Measurements from ENCODE around the gene SUPT20HL1. TPM values are rescaled to one million over a fixed set of nuclear protein-coding genes. Genes with fewer than 3 reads are reported as not detected.
"Not testable (repeated sequence)": the region's sequence is repeated elsewhere in the genome, so short reads cannot be mapped to it uniquely, and the experiment has no call there.

The SUPT20HL1 gene
- total RNA-seq, 1 donor from 2014 or later = not detected

GRCh38 chrX:24378706-24379105 lies 18.3 kb downstream of the SUPT20HL1 start:
- Mint-ChIP-seq H3K27me3 (ENCODE audit: unreplicated experiment) (no peaks in the 10 kb centered on the region), H3K4me3 (ENCODE audit: unreplicated experiment) (no peak overlapping the region), H3K4me1 (ENCODE audit: low read depth, unreplicated experiment) (no peaks in the 10 kb centered on the region), H3K27ac (ENCODE audit: unreplicated experiment) (no peak overlapping the region), H3K9me3 (ENCODE audit: unreplicated experiment) (no peaks in the 10 kb centered on the region), H3K36me3 (ENCODE audit: unreplicated experiment) (no peaks in the 10 kb centered on the region)
- no peak for DNase-seq
- TF ChIP-seq CTCF (IDR thresholded peaks at IDR 0.05; ENCODE audit: partially characterized antibody, unreplicated experiment) = no peak

DNA sequence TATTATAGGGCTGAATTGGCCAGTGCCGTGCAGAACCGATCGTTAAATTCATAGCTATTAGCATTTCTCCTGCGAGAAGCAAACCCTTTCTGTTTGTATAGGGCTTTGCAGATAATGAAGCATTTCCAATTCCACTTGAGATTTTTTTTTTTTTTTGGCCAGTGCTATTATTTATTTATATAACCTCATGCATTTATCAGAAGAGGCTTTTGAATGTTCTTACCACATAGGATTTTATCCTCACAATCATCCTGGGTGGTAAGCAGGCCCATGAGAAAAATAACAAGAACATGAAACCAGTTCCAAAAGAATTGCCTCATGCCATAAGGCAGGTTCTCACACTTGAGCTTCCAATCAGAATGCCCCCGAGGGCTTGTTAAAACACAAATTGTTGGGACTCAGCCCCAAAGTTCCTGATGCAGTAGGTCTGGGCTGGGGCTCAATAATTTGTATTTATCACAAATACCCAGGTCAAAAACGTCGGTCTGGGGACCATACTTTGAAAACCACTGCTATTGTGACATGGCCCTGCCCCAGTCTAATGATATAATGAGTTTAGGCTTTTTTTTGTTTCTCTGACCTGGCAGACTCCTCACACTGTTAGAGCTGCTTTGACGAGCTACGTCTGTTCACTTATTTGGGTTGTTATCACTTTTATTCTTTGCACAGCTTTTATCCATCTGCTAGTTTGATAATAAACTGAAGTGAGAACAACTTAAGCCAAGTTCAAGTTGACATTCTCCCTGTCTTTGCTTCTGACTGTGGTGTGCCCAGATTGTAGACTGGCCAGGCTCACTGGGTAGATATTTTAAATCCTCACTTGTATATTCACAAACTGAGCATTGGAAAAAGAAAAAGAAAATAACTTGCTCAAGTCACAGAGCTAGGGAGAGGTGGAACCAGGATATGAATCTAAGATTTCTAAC lies 20.1 kb downstream of the SUPT20HL1 start:
- no peak overlapping the region for H3K4me3 Mint-ChIP-seq (ENCODE audit: unreplicated experiment)
- no peaks in the 10 kb centered on the region for H3K36me3 Mint-ChIP-seq (ENCODE audit: unreplicated experiment)
- no peaks in the 10 kb centered on the region for H3K27me3 Mint-ChIP-seq (ENCODE audit: unreplicated experiment)
- TF ChIP-seq CTCF (IDR thresholded peaks at IDR 0.05; ENCODE audit: partially characterized antibody, unreplicated experiment) = no peak
- H3K4me1 Mint-ChIP-seq (ENCODE audit: low read depth, unreplicated experiment) = no peaks in the 10 kb centered on the region
- no peak overlapping the region for H3K27ac Mint-ChIP-seq (ENCODE audit: unreplicated experiment)
- no peak for DNase-seq
- H3K9me3 Mint-ChIP-seq (ENCODE audit: unreplicated experiment) = no peaks in the 10 kb centered on the region

- not testable (repeated sequence) for H3K27ac Mint-ChIP-seq (ENCODE audit: unreplicated experiment); H3K4me1 Mint-ChIP-seq (ENCODE audit: low read depth, unreplicated experiment); H3K36me3 Mint-ChIP-seq (ENCODE audit: unreplicated experiment); H3K9me3 Mint-ChIP-seq (ENCODE audit: unreplicated experiment); H3K27me3 Mint-ChIP-seq (ENCODE audit: unreplicated experiment); H3K4me3 Mint-ChIP-seq (ENCODE audit: unreplicated experiment); DNase-seq
Measured at GRCh38 chrX:24382315-24382714, 21.9 kb downstream of the SUPT20HL1 start.

DNA sequence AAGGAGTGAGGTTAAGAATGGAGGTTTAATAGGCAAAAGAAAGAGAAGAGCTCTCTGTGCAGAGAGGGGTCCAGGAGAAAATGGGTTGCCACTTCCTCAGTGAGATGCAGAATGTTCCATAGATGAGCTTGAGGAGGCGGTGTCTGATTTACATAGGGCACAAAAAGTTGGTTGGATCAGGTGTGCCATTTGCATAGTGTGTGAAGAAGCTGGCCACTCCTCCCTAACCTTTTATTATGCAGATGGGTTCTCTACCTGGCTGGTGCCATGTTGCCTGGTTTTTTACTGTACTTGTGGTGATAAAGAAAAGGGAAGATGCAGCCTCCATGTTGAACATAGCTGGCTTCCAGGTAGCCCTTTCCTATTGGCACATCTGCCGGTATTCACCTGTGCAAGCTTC lies 27.3 kb downstream of the SUPT20HL1 start:
- Mint-ChIP-seq H3K27me3 (ENCODE audit: unreplicated experiment) (no peaks in the 10 kb centered on the region), H3K4me3 (ENCODE audit: unreplicated experiment) (no peak overlapping the region), H3K27ac (ENCODE audit: unreplicated experiment) (no peak overlapping the region), H3K9me3 (ENCODE audit: unreplicated experiment) (no peaks in the 10 kb centered on the region), H3K36me3 (ENCODE audit: unreplicated experiment) (no peaks in the 10 kb centered on the region), H3K4me1 (ENCODE audit: low read depth, unreplicated experiment) (no peaks in the 10 kb centered on the region)
- DNase-seq = no peak
- TF ChIP-seq CTCF (IDR thresholded peaks at IDR 0.05; ENCODE audit: partially characterized antibody, unreplicated experiment) = no peak

DNA sequence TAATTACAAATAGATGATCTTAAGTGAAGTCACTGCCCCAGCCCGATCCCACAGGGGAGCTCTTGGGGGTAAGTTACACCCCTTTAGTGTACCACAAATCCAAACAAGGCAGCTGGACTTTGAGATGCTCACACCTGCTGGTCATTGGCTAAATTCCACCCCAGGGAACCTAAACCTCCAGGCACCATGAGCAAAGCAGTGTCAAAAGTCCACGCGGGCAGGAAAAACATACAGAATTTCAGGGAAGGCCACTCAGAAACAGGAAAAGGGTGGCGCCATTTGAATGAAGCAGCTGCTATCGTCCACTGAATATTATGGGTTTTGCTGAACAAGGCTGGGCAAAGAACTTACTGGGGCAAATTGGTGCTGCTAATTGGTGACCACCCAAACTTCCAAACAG lies 30.9 kb downstream of the SUPT20HL1 start:
- no peak for TF ChIP-seq CTCF (IDR thresholded peaks at IDR 0.05; ENCODE audit: partially characterized antibody, unreplicated experiment)
- H3K27me3 Mint-ChIP-seq (ENCODE audit: unreplicated experiment) = no peaks in the 10 kb centered on the region
- no peaks in the 10 kb centered on the region for H3K9me3 Mint-ChIP-seq (ENCODE audit: unreplicated experiment)
- H3K4me1 Mint-ChIP-seq (ENCODE audit: low read depth, unreplicated experiment) = no peaks in the 10 kb centered on the region
- no peak overlapping the region for H3K27ac Mint-ChIP-seq (ENCODE audit: unreplicated experiment)
- no peak overlapping the region for H3K4me3 Mint-ChIP-seq (ENCODE audit: unreplicated experiment)
- DNase-seq = no peak
- no peaks in the 10 kb centered on the region for H3K36me3 Mint-ChIP-seq (ENCODE audit: unreplicated experiment)

All from glutamatergic neuron (in vitro differentiated cells).